ENCODE measurements around the gene CRYBG1. TPM values are rescaled to one million over a fixed set of nuclear protein-coding genes. Genes with fewer than 3 reads are reported as not detected.

The CRYBG1 gene
- polyA plus RNA-seq, 1 donor from 2014 or later, result 0.73 TPM

GRCh38 chr6:106466211-106466610, 105.7 kb downstream of the CRYBG1 start:
- H3K4me3 ChIP-seq (ENCODE audit: low read length), result no peak overlapping the region
- H2AFZ ChIP-seq (ENCODE audit: low read depth, low read length), result no peak overlapping the region
- no peaks in the 10 kb centered on the region for H3K79me2 ChIP-seq (replicated peaks; ENCODE audit: insufficient read depth, low read length)
- H4K20me1 ChIP-seq (ENCODE audit: insufficient read depth), result no peaks in the 10 kb centered on the region
- H3F3A ChIP-seq (ENCODE audit: insufficient read depth, low read length, poor library complexity, severe bottlenecking), result no peaks in the 10 kb centered on the region
- no peak for TF ChIP-seq EZH2 (IDR thresholded peaks at IDR 0.05; ENCODE audit: borderline replicate concordance, insufficient read depth, low read length, poor library complexity, severe bottlenecking)
- no peak overlapping the region for H3K4me2 ChIP-seq (ENCODE audit: low read length)
- H3K36me3 ChIP-seq (ENCODE audit: insufficient read depth, low read length), result no peaks in the 10 kb centered on the region
- no peaks in the 10 kb centered on the region for H3K9me3 ChIP-seq (ENCODE audit: low read length)
- no peak overlapping the region for H3K27ac ChIP-seq (ENCODE audit: low read length)
- H3K27me3 ChIP-seq (ENCODE audit: insufficient read depth, low read depth, low read length), result no peaks in the 10 kb centered on the region
- H3K9ac ChIP-seq (ENCODE audit: low read length), result no peak overlapping the region
- H3K9me2 ChIP-seq (ENCODE audit: insufficient read depth, low read length), result no peaks in the 10 kb centered on the region

- Histone ChIP-seq H3K79me2 (replicated peaks; ENCODE audit: insufficient read depth, low read length) (no peaks in the 10 kb centered on the region), H3K9me3 (ENCODE audit: low read length) (no peaks in the 10 kb centered on the region), H3K27ac (ENCODE audit: low read length) (no peak overlapping the region), H2AFZ (ENCODE audit: low read depth, low read length) (no peak overlapping the region), H4K20me1 (ENCODE audit: insufficient read depth) (no peaks in the 10 kb centered on the region), H3K4me2 (ENCODE audit: low read length) (no peak overlapping the region), H3K4me3 (ENCODE audit: low read length) (no peak overlapping the region), H3K27me3 (ENCODE audit: insufficient read depth, low read depth, low read length) (no peaks in the 10 kb centered on the region), H3K9ac (ENCODE audit: low read length) (no peak overlapping the region), H3K36me3 (ENCODE audit: insufficient read depth, low read length) (no peaks in the 10 kb centered on the region), H3K9me2 (ENCODE audit: insufficient read depth, low read length) (no peaks in the 10 kb centered on the region), H3F3A (ENCODE audit: insufficient read depth, low read length, poor library complexity, severe bottlenecking) (no peaks in the 10 kb centered on the region)
- no peak for TF ChIP-seq MXI1 (conservative IDR thresholded peaks at IDR 0.05; ENCODE audit: poor library complexity, severe bottlenecking)
- TF ChIP-seq RAD21 (conservative IDR thresholded peaks at IDR 0.05), result no peak
- TF ChIP-seq, protein P1, sequence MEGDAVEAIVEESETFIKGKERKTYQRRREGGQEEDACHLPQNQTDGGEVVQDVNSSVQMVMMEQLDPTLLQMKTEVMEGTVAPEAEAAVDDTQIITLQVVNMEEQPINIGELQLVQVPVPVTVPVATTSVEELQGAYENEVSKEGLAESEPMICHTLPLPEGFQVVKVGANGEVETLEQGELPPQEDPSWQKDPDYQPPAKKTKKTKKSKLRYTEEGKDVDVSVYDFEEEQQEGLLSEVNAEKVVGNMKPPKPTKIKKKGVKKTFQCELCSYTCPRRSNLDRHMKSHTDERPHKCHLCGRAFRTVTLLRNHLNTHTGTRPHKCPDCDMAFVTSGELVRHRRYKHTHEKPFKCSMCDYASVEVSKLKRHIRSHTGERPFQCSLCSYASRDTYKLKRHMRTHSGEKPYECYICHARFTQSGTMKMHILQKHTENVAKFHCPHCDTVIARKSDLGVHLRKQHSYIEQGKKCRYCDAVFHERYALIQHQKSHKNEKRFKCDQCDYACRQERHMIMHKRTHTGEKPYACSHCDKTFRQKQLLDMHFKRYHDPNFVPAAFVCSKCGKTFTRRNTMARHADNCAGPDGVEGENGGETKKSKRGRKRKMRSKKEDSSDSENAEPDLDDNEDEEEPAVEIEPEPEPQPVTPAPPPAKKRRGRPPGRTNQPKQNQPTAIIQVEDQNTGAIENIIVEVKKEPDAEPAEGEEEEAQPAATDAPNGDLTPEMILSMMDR (IDR thresholded peaks at IDR 0.05; ENCODE audit: poor library complexity, severe bottlenecking), result no peak
- no peak for TF ChIP-seq SMC3 (conservative IDR thresholded peaks at IDR 0.05; ENCODE audit: poor library complexity)
- TF ChIP-seq, protein P2, sequence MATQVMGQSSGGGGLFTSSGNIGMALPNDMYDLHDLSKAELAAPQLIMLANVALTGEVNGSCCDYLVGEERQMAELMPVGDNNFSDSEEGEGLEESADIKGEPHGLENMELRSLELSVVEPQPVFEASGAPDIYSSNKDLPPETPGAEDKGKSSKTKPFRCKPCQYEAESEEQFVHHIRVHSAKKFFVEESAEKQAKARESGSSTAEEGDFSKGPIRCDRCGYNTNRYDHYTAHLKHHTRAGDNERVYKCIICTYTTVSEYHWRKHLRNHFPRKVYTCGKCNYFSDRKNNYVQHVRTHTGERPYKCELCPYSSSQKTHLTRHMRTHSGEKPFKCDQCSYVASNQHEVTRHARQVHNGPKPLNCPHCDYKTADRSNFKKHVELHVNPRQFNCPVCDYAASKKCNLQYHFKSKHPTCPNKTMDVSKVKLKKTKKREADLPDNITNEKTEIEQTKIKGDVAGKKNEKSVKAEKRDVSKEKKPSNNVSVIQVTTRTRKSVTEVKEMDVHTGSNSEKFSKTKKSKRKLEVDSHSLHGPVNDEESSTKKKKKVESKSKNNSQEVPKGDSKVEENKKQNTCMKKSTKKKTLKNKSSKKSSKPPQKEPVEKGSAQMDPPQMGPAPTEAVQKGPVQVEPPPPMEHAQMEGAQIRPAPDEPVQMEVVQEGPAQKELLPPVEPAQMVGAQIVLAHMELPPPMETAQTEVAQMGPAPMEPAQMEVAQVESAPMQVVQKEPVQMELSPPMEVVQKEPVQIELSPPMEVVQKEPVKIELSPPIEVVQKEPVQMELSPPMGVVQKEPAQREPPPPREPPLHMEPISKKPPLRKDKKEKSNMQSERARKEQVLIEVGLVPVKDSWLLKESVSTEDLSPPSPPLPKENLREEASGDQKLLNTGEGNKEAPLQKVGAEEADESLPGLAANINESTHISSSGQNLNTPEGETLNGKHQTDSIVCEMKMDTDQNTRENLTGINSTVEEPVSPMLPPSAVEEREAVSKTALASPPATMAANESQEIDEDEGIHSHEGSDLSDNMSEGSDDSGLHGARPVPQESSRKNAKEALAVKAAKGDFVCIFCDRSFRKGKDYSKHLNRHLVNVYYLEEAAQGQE (IDR thresholded peaks at IDR 0.05; ENCODE audit: borderline replicate concordance), result no peak
- no peak for TF ChIP-seq TAF1 (IDR thresholded peaks at IDR 0.05; ENCODE audit: low read depth)
- no peak for TF ChIP-seq EZH2 (IDR thresholded peaks at IDR 0.05; ENCODE audit: borderline replicate concordance, insufficient read depth, low read length, poor library complexity, severe bottlenecking)
- no peak for TF ChIP-seq POLR2AphosphoS5 (IDR thresholded peaks at IDR 0.05)
- no peak for TF ChIP-seq EP300 (conservative IDR thresholded peaks at IDR 0.05; ENCODE audit: poor library complexity, severe bottlenecking)
Observed at GRCh38 chr6:106468935-106469334, 108.4 kb downstream of the CRYBG1 start.

DNA sequence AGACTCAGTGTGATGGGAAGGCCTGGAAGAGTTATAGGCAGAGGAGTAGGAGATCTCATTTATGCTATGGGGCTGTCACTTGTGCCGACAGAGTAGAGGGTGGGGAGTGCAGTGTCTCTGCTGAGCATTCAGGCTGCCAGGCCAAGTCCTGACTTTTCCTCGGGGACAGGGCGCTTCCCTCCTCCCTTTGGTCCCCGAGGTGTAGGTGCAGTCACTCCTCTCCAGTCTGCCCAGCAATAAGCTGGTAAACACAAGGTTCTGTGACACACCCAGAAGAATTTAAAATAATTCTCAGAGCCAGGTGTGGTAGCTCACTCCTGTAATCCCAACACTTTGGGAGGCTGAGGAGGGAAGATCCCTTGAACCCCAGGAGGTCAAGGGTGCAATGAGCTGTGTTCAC, 109.4 kb downstream of the CRYBG1 start:
- no peaks in the 10 kb centered on the region for H3K9me3 ChIP-seq (ENCODE audit: low read length)
- H3K9ac ChIP-seq (ENCODE audit: low read length), result no peak overlapping the region
- no peak overlapping the region for H3K4me2 ChIP-seq (ENCODE audit: low read length)
- no peaks in the 10 kb centered on the region for H3K27me3 ChIP-seq (ENCODE audit: insufficient read depth, low read depth, low read length)
- TF ChIP-seq, protein P2 (IDR thresholded peaks at IDR 0.05; ENCODE audit: borderline replicate concordance), result no peak
- no peak for TF ChIP-seq EP300 (conservative IDR thresholded peaks at IDR 0.05; ENCODE audit: poor library complexity, severe bottlenecking)
- TF ChIP-seq EZH2 (IDR thresholded peaks at IDR 0.05; ENCODE audit: borderline replicate concordance, insufficient read depth, low read length, poor library complexity, severe bottlenecking), result no peak
- no peak for TF ChIP-seq RAD21 (conservative IDR thresholded peaks at IDR 0.05)
- no peak for TF ChIP-seq TAF1 (IDR thresholded peaks at IDR 0.05; ENCODE audit: low read depth)
- TF ChIP-seq POLR2AphosphoS5 (IDR thresholded peaks at IDR 0.05), result no peak
- TF ChIP-seq MXI1 (conservative IDR thresholded peaks at IDR 0.05; ENCODE audit: poor library complexity, severe bottlenecking), result no peak
- no peaks in the 10 kb centered on the region for H3K79me2 ChIP-seq (replicated peaks; ENCODE audit: insufficient read depth, low read length)
- H2AFZ ChIP-seq (ENCODE audit: low read depth, low read length), result no peak overlapping the region
- no peaks in the 10 kb centered on the region for H3F3A ChIP-seq (ENCODE audit: insufficient read depth, low read length, poor library complexity, severe bottlenecking)
- no peak overlapping the region for H3K27ac ChIP-seq (ENCODE audit: low read length)
- no peaks in the 10 kb centered on the region for H3K36me3 ChIP-seq (ENCODE audit: insufficient read depth, low read length)
- no peaks in the 10 kb centered on the region for H3K9me2 ChIP-seq (ENCODE audit: insufficient read depth, low read length)
- no peaks in the 10 kb centered on the region for H4K20me1 ChIP-seq (ENCODE audit: insufficient read depth)
- H3K4me3 ChIP-seq (ENCODE audit: low read length), result no peak overlapping the region
